ENCODE results near the gene MAD2L2. TPM values are rescaled to one million over a fixed set of nuclear protein-coding genes. Genes with fewer than 3 reads are reported as not detected.

MAD2L2 gene
- total and polyA plus RNA-seq, 12 donors = 15.6 to 71.2 (median 28.1) TPM

DNA sequence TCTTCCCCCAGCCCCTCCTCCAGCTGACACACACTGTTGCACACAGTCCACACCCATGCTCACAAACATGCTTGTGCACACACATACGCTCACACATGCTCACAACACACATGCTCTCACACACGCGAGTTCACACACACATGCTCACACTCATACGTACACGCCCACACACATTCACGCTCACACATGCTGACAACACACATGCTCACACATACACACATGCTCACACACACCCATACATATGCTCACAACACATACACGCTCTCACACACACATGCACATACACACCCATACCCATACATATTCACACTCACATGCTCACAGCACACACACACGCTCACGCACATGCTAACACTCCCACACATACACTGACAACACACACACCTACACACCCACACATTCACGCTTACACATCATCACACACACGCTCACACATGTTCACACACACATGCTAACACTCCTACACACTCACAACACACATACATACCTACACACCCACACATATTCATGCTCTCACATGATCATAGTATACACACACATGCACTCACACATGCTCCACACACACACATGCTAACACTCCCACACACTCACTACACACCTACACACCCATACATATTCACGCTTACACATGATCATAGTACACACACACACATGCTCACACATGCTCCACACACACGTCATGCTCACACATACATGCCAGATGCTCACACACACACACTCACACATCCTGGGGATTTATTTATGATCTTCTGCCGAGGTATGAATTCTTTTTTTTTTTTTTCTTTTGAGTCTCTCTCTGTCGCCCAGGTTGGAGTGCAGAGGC lies 21.2 kb upstream of the MAD2L2 start:
- TF ChIP-seq CTCF (IDR thresholded peaks at IDR 0.05) (no peak), POLR2A (IDR thresholded peaks at IDR 0.05) (no peak)
- no peak for DNase-seq
- no peak overlapping the region for H3K4me3 ChIP-seq
- intact Hi-C loops (cut with DNase I) = no loop called here
- H3K27ac ChIP-seq = no peak overlapping the region
- H3K4me1 ChIP-seq (replicated peaks in 1 of 2) = peaks cover 0 to 7% of the 10 kb centered on the region in 2 donors
- no peaks in the 10 kb centered on the region for H3K36me3 ChIP-seq (replicated peaks in 1 of 2)
- H3K9me3 ChIP-seq (replicated peaks in 1 of 3) = no peaks in the 10 kb centered on the region
- peaks cover 5% of the 10 kb centered on the region for H3K27me3 ChIP-seq
- 53 to 66% (median 58%) methylated on average over 15 of the region's 15 CpGs for WGBS, 4 donors

DNA sequence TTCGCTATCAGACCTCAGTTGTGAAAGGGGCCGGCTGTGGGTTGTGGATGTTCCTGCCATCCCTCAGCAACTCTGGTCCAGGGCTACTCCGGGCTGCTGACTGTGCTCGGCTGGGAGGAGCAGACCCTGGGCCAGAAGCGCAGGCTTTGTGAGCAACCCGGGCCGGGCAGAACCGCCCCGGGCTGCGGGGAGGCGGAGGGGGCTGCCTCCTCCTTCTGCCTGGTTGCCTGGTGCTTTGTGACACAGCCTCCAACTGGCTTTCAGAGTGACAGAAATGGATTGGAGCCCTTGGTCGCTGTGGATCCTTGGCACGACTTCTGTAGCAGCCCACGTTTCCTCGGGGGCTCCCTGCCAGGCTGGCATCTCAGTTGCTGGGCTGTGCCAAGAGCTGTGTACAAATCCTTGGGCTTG lies 20.6 kb upstream of the MAD2L2 start:
- Histone ChIP-seq H3K9me3 (replicated peaks in 1 of 3) (no peaks in the 10 kb centered on the region), H3K36me3 (replicated peaks in 1 of 2) (no peaks in the 10 kb centered on the region), H3K27ac (no peak overlapping the region), H3K27me3 (peaks cover 5% of the 10 kb centered on the region), H3K4me1 (replicated peaks in 1 of 2) (peaks cover 0 to 7% of the 10 kb centered on the region in 2 donors), H3K4me3 (no peak overlapping the region)
- WGBS, 4 donors = 22 to 41% (median 30%) methylated on average over 2 to 15 of the region's 15 CpGs
- intact Hi-C loops (cut with DNase I) = no loop called here
- peak; percentile 68 to 78 (median 73) for DNase-seq
- no peak for TF ChIP-seq POLR2A (IDR thresholded peaks at IDR 0.05)

- H3K36me3 ChIP-seq (replicated peaks in 1 of 2) = no peaks in the 10 kb centered on the region
- peaks cover 5% of the 10 kb centered on the region for H3K27me3 ChIP-seq
- peaks cover 0 to 7% of the 10 kb centered on the region in 2 donors for H3K4me1 ChIP-seq (replicated peaks in 1 of 2)
- 43 to 56% (median 48%) methylated on average over 26 to 34 of the region's 34 CpGs for WGBS, 4 donors
- no peaks in the 10 kb centered on the region for H3K9me3 ChIP-seq (replicated peaks in 1 of 3)
- no peak overlapping the region for H3K27ac ChIP-seq
- no peak for DNase-seq
- H3K4me3 ChIP-seq = no peak overlapping the region
- intact Hi-C loops (cut with DNase I) = no loop called here
- TF ChIP-seq CTCF (IDR thresholded peaks at IDR 0.05) = no peak
- no peak for TF ChIP-seq POLR2A (IDR thresholded peaks at IDR 0.05)
These were observed 19.9 kb upstream of the MAD2L2 start for GRCh38 chr1:11700601-11701467.

GRCh38 chr1:11697893-11698210 lies 16.9 kb upstream of the MAD2L2 start:
- Histone ChIP-seq H3K27ac (no peak overlapping the region), H3K4me1 (replicated peaks in 1 of 2) (peaks cover 0 to 7% of the 10 kb centered on the region in 2 donors), H3K27me3 (peaks cover 13% of the 10 kb centered on the region), H3K4me3 (no peak overlapping the region), H3K9me3 (replicated peaks in 1 of 3) (no peaks in the 10 kb centered on the region), H3K36me3 (replicated peaks in 1 of 2) (no peaks in the 10 kb centered on the region)
- TF ChIP-seq CTCF (IDR thresholded peaks at IDR 0.05) = no peak
- no peak for TF ChIP-seq POLR2A (IDR thresholded peaks at IDR 0.05)
- intact Hi-C loops (cut with DNase I) = no loop called here
- DNase-seq = no peak
- WGBS, 4 donors = 71 to 91% (median 72%) methylated on average over 2 to 5 of the region's 5 CpGs
